HTR-8/SVneo (cell line): ENCODE results near the gene TMEM174.

Experiments used
- DNase-seq: peaks from one replicate; pipeline ENCODE4 v3.0.0; 2011; ENCODE audit warnings: low spot score, mixed read lengths; ENCODE audit not compliant: insufficient read length
- FAIRE-seq: peaks from 2 replicates; lab custom pipeline; 2011; peaks lifted over from hg19 to GRCh38; lab: Jason Lieb, UNC

The TMEM174 gene

GRCh38 chr5:73152411-73153388 is 20.3 kb upstream of the TMEM174 start:
- FAIRE-seq (no peak), DNase-seq (no peak)

GRCh38 chr5:73153513-73153912 is 19.5 kb upstream of the TMEM174 start:
- DNase-seq = no peak
- FAIRE-seq = no peak

- no peak for DNase-seq
- FAIRE-seq = no peak
Measured at GRCh38 chr5:73154208-73155006, 18.6 kb upstream of the TMEM174 start.

- DNase-seq (no peak), FAIRE-seq (no peak)
Measured at GRCh38 chr5:73155271-73156222, 17.4 kb upstream of the TMEM174 start.

GRCh38 chr5:73157414-73158303 is 15.3 kb upstream of the TMEM174 start:
- FAIRE-seq (no peak), DNase-seq (no peak)

GRCh38 chr5:73158313-73158712 is 14.7 kb upstream of the TMEM174 start:
- no peak for DNase-seq
- no peak for FAIRE-seq

- FAIRE-seq = no peak
Measured at GRCh38 chr5:73160239-73160671, 12.7 kb upstream of the TMEM174 start.

GRCh38 chr5:73170522-73170921 is 2.5 kb upstream of the TMEM174 start:
- DNase-seq = no peak
- FAIRE-seq = no peak

More at GRCh38 chr5:73160239-73160671, 12.7 kb upstream of the TMEM174 start:
- no peak for DNase-seq

- no peak for DNase-seq
- no peak for FAIRE-seq
Measured at GRCh38 chr5:73171495-73171894, 1.5 kb upstream of the TMEM174 start.

GRCh38 chr5:73174100-73174815 is 1.3 kb downstream of the TMEM174 start:
- no peak for FAIRE-seq
- DNase-seq = no peak

- FAIRE-seq (no peak), DNase-seq (no peak)
Measured at GRCh38 chr5:73176250-73176649, 3.3 kb downstream of the TMEM174 start.

GRCh38 chr5:73178265-73178664 is 5.3 kb downstream of the TMEM174 start:
- DNase-seq (no peak), FAIRE-seq (no peak)

- FAIRE-seq = no peak
- no peak for DNase-seq
Measured at GRCh38 chr5:73179730-73180129, 6.7 kb downstream of the TMEM174 start.

GRCh38 chr5:73180566-73180965 is 7.6 kb downstream of the TMEM174 start:
- DNase-seq (no peak), FAIRE-seq (no peak)

- DNase-seq (no peak), FAIRE-seq (no peak)
Measured at GRCh38 chr5:73182307-73182706, 9.3 kb downstream of the TMEM174 start.

GRCh38 chr5:73183000-73183399 is 10.0 kb downstream of the TMEM174 start:
- no peak for FAIRE-seq

GRCh38 chr5:73183481-73183891 is 10.5 kb downstream of the TMEM174 start:
- FAIRE-seq (no peak), DNase-seq (no peak)

More at GRCh38 chr5:73183000-73183399, 10.0 kb downstream of the TMEM174 start:
- DNase-seq = no peak

GRCh38 chr5:73186976-73187375 is 14.0 kb downstream of the TMEM174 start:
- no peak for FAIRE-seq
- no peak for DNase-seq
